Measurements from ENCODE around the gene ETV2.
A peak's percentile ranks its signal among the peaks of the same experiment; 100 is the strongest.
"Not testable (repeated sequence)": the region's sequence is repeated elsewhere in the genome, so short reads cannot be mapped to it uniquely, and the experiment has no call there.

ETV2 gene

DNA sequence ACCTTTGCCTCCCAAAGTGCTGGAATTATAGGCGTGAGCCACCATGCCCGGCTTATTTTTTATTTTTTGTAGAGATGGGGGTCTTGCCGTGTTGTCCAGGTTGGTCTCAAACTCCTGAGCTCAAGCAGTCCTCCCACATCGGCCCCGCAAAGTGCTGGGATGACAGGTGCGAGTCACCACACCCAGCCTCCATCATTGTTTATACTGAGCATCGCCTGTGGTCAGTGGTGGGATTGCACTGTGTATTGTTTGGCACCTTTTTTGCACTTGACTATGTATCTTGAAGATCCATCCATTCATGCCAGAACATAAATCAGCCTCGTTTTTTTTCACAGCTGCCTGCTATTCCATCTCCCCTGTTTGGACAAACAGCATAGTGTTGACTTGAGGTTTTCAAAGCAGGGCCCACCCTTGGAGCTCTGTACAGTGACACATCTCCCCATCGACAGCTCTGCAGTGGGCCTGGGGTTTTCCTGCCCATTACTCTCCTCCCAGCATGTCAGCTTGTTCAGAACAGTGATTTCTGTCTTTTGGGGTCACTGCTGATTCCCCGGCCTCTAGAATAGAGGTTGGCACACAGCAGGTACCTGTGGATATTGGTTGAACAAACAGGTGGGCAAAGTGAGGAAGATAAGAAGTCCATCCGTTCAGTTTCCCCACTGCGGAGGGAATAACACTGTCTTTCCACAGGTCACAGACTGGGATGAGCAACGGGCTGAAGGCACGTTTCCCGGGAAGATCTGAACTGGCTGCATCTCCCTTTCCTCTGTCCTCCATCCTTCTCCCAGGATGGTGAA lies 16.6 kb downstream of the ETV2 start:
- no peak for DNase-seq (ENCODE audit: low read depth in 2 of 2)

DNA sequence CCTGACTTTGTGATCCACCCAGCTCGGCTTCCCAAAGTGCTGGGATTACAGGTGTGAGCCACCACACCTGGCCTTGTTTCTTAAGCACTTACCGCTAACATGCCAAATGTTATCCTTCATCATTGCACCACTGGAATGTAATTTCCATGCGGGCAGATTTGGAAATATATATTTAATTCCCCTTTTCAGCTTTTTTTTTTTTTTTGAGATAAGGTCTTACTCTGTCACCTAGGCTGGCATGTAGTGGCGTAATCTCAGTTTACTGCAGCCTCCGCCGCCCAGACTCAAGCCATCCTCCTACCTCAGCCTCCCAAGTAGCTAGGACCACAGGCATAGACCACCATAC lies 20.4 kb downstream of the ETV2 start:
- no peak for DNase-seq (ENCODE audit: low read depth in 2 of 2)

DNA sequence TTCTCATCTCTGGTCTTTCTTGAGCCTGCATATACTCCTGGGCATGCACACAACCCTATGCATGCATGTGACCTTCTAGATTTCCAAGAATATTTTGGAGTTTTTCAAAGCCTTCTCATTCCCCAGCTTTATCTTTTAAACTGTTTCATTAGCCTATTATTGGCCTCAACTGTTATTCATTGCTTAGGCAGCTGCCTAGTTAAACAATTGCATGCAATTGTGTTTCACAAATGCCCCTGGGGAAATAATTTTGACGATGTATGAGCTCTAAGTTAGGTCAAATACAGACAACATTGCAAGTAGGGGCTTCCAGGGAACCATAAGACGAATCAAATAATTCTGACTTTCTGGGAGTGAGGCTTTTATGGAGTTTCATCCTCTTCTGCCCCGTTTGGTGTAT lies 22.4 kb downstream of the ETV2 start:
- DNase-seq (ENCODE audit: low read depth in 2 of 2): no peak

DNA sequence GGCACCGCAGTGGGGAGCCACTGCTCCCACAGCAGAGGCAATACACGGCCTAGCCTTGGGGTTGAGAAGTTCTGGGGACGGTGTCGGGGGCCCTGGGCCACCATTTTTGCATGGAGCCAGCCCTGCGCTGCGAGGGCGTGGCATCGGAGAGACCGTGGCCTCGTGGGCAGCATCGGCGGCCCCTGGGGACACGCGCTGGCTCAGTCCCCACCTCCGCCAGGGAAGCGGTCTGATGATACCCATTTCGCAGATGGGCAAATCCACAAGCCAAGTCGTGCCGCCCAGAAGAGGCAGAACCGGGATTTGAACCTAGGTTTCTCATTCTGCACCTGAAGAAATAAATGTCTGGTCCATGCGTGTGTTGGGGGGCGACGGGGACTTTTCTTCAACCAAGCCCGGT lies 23.6 kb downstream of the ETV2 start:
- DNase-seq (ENCODE audit: low read depth in 2 of 2): no peak

DNA sequence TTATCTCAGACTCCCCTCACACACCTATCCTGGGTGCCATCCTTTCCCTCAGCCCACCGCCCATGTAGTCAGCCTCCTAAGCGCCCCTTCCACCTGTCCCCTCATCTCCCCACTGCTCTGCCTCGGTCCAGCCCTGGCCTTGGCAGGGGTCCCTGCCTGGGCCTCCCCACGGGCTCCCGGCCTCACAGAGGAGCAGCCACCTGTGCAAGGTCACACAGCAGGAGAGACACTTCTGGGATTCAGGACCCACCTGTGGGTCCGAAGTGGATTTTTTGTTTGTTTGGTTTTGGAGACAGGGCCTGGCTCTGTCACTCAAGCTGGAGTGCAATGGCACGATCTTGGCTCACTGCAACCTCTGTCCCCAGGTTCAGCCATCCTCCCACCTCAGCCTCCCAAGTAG lies 24.1 kb downstream of the ETV2 start:
- DNase-seq (ENCODE audit: low read depth in 2 of 2): no peak

DNA sequence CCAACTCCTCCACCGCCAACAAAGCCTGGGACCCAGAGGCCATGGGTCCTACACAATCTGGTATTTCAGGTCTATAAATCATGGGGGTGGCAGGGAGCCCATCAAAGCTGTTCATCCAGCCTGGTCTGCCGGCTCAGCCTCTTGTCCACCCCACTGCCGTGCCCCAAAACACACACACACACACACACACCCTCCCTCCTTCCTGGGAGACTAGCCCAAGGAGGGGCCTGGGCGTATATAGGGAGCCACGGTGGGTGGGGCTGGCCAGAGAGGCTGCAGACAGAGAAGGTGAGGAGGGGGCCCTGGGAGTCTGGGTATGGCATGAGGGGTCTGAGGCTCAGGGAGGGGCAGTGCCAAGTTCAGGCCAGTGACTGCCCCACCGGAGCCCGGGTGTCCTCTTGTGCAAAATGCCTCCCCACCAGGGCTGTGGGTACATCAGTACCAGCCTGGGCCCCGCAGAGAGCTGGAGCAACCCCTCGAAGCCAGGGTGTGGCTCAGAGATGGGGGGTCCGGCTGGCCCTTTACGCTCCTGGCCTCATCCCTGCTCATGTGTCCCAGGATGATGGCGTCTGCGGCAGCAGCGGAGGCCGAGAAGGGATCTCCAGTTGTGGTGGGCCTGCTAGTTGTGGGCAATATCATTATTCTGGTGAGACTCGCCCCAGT lies 24.8 kb downstream of the ETV2 start, which contains the start of gene UPK1A:
TSS of gene UPK1A (plus strand) at position 267 of the 663 bp plus-strand sequence. CDS start at position 563, 296 bp downstream.
- no peak for DNase-seq (ENCODE audit: low read depth in 2 of 2)

DNA sequence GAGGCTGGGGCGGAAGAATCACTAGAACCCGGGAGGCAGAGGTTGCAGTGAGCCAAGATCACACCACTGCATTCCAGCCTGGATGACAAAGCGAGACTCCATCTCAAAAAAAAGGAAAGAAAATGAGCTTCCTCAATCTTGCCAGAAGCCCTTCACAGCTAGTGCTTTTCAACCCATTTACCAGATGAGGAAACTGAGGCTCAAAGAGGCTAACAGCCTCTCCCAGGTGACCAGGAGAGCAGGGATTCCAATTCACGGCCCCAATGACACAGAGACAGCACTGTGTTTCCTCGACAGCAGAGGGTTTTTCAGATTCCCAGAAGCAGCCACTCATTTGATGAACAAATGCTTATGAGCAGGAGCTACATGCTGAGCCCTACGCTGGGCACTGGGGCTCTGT lies 28.0 kb downstream of the ETV2 start:
- DNase-seq (ENCODE audit: low read depth in 2 of 2): no peak

DNA sequence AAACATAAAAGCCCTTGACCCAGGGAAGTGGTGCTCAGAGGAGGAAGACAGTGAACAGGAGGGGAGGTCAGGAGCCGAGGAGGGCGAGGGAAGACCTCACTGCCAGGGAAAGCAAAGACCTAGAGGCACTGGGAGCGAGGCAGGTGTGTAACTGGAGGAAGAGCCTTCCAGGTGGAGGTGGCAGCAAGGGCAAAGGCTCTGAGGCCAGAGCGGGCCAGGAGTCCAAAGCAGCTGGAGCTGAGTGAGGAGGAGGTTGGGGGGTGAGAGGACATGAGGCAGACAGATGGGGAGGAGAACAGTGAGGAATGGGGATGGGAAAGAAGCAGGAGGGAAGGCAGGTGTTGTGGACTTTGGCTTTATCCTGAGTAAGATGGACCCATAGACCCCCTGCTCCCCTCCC lies 28.4 kb downstream of the ETV2 start:
- no peak for DNase-seq (ENCODE audit: low read depth in 2 of 2)

DNA sequence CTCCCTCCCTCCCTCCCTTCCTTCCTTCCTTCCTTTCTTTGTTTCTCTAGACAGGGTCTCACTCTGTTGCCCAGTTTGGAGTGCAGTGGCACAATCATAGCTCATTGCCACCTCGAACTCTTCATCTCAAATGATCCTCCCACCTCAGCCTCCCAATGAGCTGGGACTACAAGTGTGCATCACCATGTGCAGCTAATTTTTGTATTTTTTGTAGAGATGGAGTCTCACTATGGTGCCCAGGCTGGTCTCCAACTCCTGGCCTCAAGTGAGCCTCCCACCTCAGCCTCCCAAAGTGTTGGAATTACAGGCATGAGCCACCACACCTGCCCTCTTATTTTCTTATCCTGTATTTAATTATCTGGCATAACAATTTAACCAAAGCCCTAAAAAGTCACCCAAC lies 29.1 kb downstream of the ETV2 start:
- DNase-seq (ENCODE audit: low read depth in 2 of 2): no peak

DNA sequence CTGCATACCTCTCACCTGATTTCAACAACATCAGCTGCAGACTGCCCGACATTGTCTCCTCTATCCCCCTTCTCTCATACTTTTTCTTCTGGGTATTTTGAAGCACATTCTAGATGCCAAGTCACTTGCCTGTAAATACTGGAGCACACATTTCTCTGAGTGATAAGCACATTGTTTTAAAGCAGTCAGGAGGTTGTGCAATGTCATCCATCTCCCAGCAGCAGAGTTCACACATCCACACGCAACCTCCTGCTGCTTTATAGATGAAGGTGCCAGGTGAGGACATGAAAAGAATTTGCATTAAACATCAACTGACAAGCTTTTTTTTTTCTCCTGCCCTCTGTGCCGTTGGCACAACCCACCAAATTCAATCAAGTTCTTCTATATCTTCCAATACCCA lies 30.3 kb downstream of the ETV2 start:
- DNase-seq (ENCODE audit: low read depth in 2 of 2): no peak

DNA sequence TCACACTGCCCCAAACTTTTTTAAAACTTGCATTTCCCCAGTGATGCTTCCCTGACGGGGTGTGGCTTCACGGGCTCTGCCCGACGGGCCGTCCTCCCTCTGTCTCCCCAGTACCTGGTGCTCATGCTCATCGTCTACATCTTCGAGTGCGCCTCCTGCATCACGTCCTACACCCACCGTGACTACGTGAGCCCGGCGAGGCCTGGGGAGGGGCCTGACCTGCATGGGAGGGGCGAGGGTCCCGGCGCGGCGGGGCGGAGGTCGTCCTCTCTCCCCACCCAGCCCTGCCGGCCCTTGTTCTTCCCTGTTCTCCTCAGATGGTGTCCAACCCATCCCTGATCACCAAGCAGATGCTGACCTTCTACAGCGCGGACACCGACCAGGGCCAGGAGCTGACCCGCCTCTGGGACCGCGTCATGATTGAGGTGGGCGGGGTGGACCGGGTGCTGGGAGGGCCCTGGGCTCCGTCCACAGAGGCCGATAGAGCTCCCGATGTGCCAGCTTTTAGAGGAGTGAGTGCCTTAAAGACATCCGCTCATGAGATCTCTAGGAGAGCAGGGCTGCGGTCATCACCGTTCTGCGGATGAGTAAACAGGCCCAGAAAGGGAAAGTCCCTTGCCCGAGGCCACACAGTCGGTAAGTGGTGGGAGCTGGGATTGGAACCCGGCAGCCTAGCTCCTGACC lies 31.7 kb downstream of the ETV2 start:
- DNase-seq (ENCODE audit: low read depth in 2 of 2): no peak

DNA sequence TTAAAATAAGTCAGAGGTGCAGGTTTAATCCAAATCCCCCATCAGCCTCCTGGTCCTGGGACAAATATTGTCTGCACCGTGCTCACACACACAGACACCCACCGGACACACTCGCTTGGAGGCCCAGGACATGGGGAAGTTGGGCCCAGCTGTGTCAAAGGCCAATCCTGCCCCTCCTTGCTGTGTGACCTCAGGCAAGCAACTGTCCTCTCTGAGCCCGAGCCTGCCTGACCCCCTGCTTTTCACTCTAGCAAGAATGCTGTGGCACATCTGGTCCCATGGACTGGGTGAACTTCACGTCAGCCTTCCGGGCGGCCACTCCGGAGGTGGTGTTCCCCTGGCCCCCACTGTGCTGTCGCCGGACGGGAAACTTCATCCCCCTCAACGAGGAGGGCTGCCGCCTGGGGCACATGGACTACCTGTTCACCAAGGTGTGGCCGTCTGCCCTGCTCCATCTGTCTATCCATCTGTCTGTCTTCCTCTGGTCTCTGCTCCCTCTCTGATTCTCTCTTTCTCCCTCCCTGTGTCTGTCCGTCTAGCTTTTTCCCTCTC lies 34.1 kb downstream of the ETV2 start:
- no peak for DNase-seq (ENCODE audit: low read depth in 2 of 2)

DNA sequence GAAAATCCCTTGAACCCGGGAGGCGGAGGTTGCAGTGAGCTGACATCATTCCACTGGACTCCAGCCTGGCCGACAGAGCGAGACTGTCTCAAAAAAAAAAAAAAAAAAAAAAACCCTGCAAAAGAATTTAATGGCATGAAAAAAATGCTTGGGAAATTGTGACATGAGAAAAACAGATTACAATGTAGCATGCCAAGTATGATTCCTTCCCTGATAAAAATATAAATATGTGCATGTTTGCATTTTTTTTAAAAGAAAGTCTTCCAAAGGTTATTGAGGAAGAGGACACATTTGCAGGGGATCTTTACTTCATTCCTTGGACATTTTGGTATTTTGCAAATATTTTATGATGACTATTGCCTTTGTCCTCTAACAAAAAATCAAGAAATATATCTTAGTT lies 48.3 kb downstream of the ETV2 start:
- no peak for DNase-seq (ENCODE audit: low read depth in 2 of 2)

DNA sequence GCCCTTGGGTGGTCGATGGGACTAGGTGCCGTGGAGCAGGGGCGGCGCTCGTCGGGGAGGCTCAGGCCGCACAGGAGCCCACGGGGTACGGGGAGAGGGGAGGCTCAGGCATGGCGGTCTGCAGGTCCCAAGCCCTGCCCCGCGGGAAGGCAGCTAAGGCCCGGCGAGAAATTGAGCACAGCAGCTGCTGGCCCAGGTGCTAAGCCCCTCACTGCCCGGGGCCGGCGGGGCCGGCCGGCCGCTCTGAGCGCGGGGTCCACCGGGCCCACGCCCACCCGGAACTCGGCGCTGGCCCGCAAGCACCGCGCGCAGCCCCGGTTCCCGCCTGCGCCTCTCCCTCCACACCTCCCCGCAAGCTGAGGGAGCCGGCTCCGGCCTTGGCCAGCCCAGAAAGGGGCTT lies 49.6 kb downstream of the ETV2 start:
- not testable (repeated sequence) for DNase-seq (ENCODE audit: low read depth in 2 of 2)

DNA sequence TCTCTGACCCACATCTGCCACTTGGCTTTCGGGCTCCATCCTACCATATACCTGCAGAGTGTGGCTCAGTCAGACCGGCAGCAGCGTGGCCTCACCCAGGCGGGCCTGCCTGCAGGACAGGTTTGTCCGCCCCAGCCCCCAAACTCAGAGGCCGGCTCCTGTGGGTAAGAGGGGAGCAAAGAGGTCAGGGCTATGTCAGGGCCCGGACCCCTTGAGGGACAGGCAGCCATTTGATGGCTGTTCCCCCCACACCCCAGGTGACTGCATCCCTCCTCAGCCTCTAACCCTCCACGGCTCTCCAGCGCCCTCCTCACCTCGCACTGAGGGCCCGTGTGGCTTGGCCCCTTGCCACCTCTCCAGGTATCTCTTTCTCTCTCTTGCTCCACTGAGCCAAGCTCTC lies 50.5 kb downstream of the ETV2 start:
- no peak for DNase-seq (ENCODE audit: low read depth in 2 of 2)

DNA sequence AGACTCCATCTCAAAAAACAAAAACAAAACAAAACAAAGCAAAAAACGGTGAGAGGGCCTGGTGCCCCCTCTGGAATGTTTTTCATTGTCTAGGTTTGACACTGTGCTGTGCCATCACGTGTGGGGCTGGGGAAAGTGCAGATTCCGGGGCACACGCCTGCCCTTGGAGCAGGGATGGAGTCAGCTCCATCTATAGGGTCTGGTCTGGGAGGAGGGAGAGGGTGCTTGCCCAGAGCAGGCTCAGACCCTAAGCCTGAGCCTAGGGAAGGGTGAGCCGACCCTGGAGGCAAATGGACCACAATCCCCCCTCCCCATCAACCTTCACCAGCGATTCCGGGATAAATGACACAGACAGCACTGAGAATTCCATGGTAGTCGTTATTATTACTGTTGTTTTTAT lies 51.9 kb downstream of the ETV2 start:
- no peak for DNase-seq (ENCODE audit: low read depth in 2 of 2)

DNA sequence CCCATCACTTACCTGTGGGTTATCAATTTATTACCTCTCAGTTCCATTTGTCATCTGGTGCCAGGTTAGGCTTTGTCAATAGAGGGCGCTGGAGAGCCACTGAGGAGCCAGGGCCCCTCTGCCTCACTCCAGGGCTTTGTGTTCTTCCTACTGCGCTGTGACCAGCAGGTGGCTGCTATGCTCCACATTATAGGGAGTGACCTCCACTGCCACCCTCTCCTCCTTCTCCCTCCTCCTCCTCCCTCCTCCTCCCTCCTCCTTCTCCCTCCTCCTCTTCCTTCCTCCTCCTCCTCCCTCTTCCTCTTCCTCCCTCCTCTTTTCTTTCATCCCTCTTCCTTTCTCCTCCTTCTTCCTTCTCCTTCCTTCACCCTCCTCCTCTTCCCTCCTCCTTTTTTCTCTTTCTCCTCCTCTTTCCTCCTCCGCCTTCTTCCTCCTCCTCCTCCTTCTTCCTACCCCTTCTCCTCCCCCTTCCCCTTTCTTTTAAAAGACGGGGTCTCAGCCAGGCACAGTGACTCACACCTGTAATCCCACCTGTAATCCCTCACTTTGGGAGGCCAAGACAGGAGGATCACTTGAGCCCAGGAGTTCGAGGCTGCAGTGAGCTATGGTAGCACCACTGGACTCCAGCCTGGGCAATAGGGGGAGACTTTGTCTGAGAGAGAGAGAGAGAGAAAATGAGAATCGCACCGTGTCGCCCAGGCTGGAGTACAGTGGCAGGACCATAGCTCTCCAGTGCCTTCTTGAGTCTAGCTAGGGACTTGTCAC lies 52.5 kb downstream of the ETV2 start:
- DNase-seq (ENCODE audit: low read depth in 2 of 2): peak; percentile 80 to 81
